ENCODE measurements around the gene HSD17B13.

DNA sequence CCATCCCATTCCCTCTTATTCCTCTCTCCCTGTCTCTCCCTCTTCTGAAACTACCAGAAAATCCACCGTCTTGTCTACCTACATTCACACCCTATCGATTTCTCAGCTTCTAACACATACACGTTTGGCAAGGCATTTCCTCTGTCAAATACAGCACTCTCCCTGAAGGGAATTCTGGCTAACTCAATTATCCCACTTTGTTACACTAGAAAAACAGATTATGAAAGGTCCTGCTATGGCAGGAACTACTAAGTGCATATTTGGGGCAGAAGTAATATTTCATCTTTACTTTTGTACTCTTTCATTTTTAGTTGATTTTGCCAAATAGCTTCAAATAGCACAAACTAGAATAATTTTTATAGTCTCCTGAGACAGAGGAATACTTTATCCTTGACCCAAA is 55.7 kb downstream of the HSD17B13 start:
- no peak for TF ChIP-seq ZNF114 (CRISPR knock-in tag; IDR thresholded peaks at IDR 0.05)
- TF ChIP-seq, protein P1, sequence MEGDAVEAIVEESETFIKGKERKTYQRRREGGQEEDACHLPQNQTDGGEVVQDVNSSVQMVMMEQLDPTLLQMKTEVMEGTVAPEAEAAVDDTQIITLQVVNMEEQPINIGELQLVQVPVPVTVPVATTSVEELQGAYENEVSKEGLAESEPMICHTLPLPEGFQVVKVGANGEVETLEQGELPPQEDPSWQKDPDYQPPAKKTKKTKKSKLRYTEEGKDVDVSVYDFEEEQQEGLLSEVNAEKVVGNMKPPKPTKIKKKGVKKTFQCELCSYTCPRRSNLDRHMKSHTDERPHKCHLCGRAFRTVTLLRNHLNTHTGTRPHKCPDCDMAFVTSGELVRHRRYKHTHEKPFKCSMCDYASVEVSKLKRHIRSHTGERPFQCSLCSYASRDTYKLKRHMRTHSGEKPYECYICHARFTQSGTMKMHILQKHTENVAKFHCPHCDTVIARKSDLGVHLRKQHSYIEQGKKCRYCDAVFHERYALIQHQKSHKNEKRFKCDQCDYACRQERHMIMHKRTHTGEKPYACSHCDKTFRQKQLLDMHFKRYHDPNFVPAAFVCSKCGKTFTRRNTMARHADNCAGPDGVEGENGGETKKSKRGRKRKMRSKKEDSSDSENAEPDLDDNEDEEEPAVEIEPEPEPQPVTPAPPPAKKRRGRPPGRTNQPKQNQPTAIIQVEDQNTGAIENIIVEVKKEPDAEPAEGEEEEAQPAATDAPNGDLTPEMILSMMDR (conservative IDR thresholded peaks at IDR 0.05; ENCODE audit: low read depth in 2 of 2) = no peak
- TF ChIP-seq EZH2 (IDR thresholded peaks at IDR 0.05; ENCODE audit: low read depth, unreplicated experiment) = no peak
- no peak for TF ChIP-seq CREB1 (CRISPR knock-in tag; IDR thresholded peaks at IDR 0.05; ENCODE audit: low read depth)
- no peak for TF ChIP-seq EZH2phosphoT487 (IDR thresholded peaks at IDR 0.05; ENCODE audit: unreplicated experiment)
- TF ChIP-seq, protein P2, sequence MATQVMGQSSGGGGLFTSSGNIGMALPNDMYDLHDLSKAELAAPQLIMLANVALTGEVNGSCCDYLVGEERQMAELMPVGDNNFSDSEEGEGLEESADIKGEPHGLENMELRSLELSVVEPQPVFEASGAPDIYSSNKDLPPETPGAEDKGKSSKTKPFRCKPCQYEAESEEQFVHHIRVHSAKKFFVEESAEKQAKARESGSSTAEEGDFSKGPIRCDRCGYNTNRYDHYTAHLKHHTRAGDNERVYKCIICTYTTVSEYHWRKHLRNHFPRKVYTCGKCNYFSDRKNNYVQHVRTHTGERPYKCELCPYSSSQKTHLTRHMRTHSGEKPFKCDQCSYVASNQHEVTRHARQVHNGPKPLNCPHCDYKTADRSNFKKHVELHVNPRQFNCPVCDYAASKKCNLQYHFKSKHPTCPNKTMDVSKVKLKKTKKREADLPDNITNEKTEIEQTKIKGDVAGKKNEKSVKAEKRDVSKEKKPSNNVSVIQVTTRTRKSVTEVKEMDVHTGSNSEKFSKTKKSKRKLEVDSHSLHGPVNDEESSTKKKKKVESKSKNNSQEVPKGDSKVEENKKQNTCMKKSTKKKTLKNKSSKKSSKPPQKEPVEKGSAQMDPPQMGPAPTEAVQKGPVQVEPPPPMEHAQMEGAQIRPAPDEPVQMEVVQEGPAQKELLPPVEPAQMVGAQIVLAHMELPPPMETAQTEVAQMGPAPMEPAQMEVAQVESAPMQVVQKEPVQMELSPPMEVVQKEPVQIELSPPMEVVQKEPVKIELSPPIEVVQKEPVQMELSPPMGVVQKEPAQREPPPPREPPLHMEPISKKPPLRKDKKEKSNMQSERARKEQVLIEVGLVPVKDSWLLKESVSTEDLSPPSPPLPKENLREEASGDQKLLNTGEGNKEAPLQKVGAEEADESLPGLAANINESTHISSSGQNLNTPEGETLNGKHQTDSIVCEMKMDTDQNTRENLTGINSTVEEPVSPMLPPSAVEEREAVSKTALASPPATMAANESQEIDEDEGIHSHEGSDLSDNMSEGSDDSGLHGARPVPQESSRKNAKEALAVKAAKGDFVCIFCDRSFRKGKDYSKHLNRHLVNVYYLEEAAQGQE (IDR thresholded peaks at IDR 0.05; ENCODE audit: unreplicated experiment) = no peak
